ENCODE results near the gene BPIFA2.

BPIFA2 gene

GRCh38 chr20:33203444-33203843 lies 35.5 kb downstream of the BPIFA2 start:
- DNase-seq: no peak

- peak; percentile 6 for DNase-seq
Observed at GRCh38 chr20:33209789-33210188, 41.8 kb downstream of the BPIFA2 start.

- no peak for DNase-seq
Observed at GRCh38 chr20:33210371-33210770, 42.4 kb downstream of the BPIFA2 start.

GRCh38 chr20:33211817-33212424 lies 44.0 kb downstream of the BPIFA2 start:
- DNase-seq: no peak

- no peak for DNase-seq
Observed at GRCh38 chr20:33217052-33217451, 49.1 kb downstream of the BPIFA2 start, which contains the start of gene BPIFA3. Gene BPIFA3 (plus strand): TSS chr20:33217352. CDS start chr20:33217537, 185 bp downstream.

- no peak for DNase-seq
Observed at GRCh38 chr20:33224399-33224798, 56.4 kb downstream of the BPIFA2 start.

- DNase-seq: peak; percentile 65
Observed at GRCh38 chr20:33229843-33230242, 61.9 kb downstream of the BPIFA2 start.
